Measurements from ENCODE around the gene CCL19. TPM values are rescaled to one million over a fixed set of nuclear protein-coding genes. Genes with fewer than 3 reads are reported as not detected.

The CCL19 gene
- total RNA-seq, 4 donors from 2014 or later = 0.57 to 0.71 TPM; not detected in 2

DNA sequence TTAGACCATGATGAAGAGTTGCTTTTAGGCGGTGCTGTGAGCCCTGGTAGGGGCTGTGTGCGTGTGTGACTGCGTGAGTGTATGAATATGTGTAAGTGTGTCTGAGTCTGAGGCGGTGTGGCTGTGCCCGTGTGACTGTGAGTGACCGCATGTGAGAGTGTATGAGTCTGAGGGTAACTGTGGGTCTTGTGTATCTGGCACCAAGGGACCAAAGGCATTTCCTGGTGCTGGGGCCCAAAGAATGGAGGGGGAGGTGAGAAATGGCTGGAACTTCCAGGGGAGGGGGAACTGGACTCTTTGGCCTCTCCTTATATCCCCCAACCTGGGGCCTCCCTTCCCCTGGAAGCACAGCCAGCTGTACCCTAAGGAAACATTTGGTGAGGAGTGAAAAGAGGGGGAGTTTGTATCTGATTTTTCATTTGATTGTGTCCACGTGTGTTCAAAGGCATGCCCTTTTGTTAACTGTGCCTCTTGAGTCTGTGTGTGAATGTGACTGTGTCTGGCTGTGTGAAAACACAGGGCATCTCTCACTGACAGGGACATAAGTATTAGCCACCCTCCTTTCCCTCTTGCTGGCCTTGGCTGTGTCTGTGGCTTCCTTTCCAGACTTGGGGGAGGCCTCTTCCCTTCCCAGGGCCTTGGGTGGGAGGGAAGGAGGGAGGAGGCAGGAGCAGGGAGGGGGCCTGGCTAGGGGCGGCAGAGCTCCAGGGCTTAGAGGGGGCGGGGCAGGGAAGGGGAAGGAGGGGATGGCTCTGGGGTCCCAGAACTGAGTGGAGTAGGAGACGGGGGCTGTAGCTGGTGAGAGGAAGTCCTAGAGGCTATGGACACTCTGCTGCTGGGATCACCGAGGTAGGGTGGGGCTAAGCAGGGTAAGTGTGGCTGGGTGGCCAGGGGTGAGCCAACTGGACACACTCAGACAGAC lies 37.7 kb downstream of the CCL19 start:
- H3K4me1 ChIP-seq = peaks cover 45 to 63% (median 56%) of the 10 kb centered on the region in 4 donors
- H3K4me3 ChIP-seq = peak overlapping the region; percentile 51 to 62 (median 58)
- no peak for DNase-seq (ENCODE audit: extremely low spot score)
- no peaks in the 10 kb centered on the region for H3K9me3 ChIP-seq
- peak overlapping the region; percentile 80 to 83 (median 82) for H3K27ac ChIP-seq (replicated peaks in 1 of 4)
- no peaks in the 10 kb centered on the region for H3K27me3 ChIP-seq
- WGBS = 36% methylated on average over 11 of the region's 11 CpGs
- H3K36me3 ChIP-seq = peaks cover 10 to 29% (median 21%) of the 10 kb centered on the region in 4 donors
- intact Hi-C loops (cut with DNase I) = loop anchor here (10.0 kb wide), 1 partner anchor 59 kb away; no protein-coding TSS in a partner anchor
- TF ChIP-seq, protein P1, sequence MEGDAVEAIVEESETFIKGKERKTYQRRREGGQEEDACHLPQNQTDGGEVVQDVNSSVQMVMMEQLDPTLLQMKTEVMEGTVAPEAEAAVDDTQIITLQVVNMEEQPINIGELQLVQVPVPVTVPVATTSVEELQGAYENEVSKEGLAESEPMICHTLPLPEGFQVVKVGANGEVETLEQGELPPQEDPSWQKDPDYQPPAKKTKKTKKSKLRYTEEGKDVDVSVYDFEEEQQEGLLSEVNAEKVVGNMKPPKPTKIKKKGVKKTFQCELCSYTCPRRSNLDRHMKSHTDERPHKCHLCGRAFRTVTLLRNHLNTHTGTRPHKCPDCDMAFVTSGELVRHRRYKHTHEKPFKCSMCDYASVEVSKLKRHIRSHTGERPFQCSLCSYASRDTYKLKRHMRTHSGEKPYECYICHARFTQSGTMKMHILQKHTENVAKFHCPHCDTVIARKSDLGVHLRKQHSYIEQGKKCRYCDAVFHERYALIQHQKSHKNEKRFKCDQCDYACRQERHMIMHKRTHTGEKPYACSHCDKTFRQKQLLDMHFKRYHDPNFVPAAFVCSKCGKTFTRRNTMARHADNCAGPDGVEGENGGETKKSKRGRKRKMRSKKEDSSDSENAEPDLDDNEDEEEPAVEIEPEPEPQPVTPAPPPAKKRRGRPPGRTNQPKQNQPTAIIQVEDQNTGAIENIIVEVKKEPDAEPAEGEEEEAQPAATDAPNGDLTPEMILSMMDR (IDR thresholded peaks at IDR 0.05) = no peak
- TF ChIP-seq POLR2AphosphoS5 (IDR thresholded peaks at IDR 0.05) (no peak), POLR2A (IDR thresholded peaks at IDR 0.05; ENCODE audit: low read depth) (no peak), EP300 (IDR thresholded peaks at IDR 0.05) (no peak)

DNA sequence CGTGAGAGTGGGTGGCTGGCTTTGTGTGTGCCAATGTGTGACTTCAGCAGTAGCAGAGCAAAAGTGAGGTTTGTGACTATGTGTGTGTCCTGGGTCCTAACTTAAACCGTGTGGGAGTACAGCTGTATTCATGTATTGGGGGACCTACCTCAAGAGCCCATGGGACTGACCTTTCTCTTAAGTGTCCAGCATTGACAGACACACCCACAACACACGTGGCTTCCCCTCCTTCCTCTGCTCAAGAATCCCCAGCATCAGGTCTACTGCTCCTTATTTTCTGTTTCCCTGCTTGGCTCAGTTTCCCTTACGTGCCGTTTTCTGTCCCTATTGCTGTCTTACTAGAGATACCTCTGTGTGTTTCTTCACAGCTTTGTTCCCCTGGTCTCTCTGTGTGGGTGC lies 38.5 kb downstream of the CCL19 start:
- no peak for TF ChIP-seq POLR2A (IDR thresholded peaks at IDR 0.05; ENCODE audit: low read depth)
- TF ChIP-seq EP300 (IDR thresholded peaks at IDR 0.05) = no peak
- TF ChIP-seq POLR2AphosphoS5 (IDR thresholded peaks at IDR 0.05) = no peak
- TF ChIP-seq, protein P1 (IDR thresholded peaks at IDR 0.05) = no peak
- no peaks in the 10 kb centered on the region for H3K27me3 ChIP-seq
- peak overlapping the region; percentile 51 to 62 (median 58) for H3K4me3 ChIP-seq
- H3K36me3 ChIP-seq = peaks cover 10 to 26% (median 20%) of the 10 kb centered on the region in 4 donors
- peak overlapping the region; percentile 80 to 83 (median 82) for H3K27ac ChIP-seq (replicated peaks in 1 of 4)
- intact Hi-C loops (cut with DNase I) = loop anchor here (10.0 kb wide), 1 partner anchor 58 kb away; no protein-coding TSS in a partner anchor
- WGBS = 16% methylated on average over 5 of the region's 5 CpGs
- DNase-seq (ENCODE audit: extremely low spot score) = no peak
- H3K4me1 ChIP-seq = peaks cover 53 to 71% (median 64%) of the 10 kb centered on the region in 4 donors
- no peaks in the 10 kb centered on the region for H3K9me3 ChIP-seq

DNA sequence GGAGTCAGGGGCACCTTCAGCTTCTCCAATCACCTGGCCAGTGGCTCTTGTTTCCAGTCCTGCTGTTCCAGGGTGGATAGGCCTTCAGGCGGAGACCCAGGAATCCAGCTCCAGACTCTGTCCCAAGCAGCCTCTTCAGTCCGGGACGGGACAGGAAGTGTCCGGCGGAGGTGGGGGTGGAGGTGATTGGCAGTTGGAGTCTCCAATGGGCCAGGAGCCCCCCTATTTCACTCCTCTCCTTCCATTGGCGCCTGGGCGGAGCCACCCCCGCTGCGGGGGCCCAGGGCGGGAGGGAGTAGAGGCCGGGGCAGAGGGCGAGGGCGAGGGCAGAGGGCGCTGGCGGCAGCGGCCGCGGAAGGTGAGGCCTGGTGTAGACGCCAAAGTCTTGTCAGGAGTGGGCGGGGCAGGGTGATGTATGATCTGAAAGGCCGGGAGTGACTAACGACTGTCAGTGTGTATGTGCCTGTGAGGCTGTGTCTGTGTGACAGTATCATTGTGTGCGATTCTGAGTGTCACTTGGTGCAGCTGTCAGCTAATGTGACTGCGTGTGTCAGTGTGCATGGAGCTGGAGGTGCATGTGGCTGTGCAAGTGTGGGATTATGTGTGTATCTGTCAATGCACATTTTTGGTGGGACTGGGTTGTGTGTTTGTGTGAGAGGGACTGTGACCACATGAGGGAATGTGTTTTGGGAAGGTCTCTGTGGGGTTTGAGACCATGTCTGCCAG lies 39.0 kb downstream of the CCL19 start, which contains the start of gene IL11RA:
Gene IL11RA, plus strand, starts transcription at position 310 of the 726 bp plus-strand sequence. CDS start 3,033 bp downstream, outside the sequence.
- TF ChIP-seq POLR2AphosphoS5 (IDR thresholded peaks at IDR 0.05) = peak; percentile 79 to 86
- no peak for TF ChIP-seq EP300 (IDR thresholded peaks at IDR 0.05)
- TF ChIP-seq, protein P1 (IDR thresholded peaks at IDR 0.05) = no peak
- TF ChIP-seq POLR2A (IDR thresholded peaks at IDR 0.05; ENCODE audit: low read depth) = no peak
- Histone ChIP-seq H3K27ac (replicated peaks in 1 of 4) (peak within 1 kb of the TSS; percentile 80 to 83 (median 82)), H3K4me1 (peaks cover 59 to 77% (median 70%) of the 10 kb centered on the region in 4 donors), H3K27me3 (no peaks in the 10 kb centered on the region), H3K4me3 (peak within 1 kb of the TSS; percentile 51 to 62 (median 58)), H3K36me3 (peaks cover 10 to 21% (median 18%) of the 10 kb centered on the region in 4 donors), H3K9me3 (no peaks in the 10 kb centered on the region)
- intact Hi-C loops (cut with DNase I) = loop anchor here (10.0 kb wide), 1 partner anchor 57 kb away; no protein-coding TSS in a partner anchor
- peak; percentile 96 for DNase-seq (ENCODE audit: extremely low spot score)
- WGBS = 17% methylated on average over 20 of the region's 24 CpGs

DNA sequence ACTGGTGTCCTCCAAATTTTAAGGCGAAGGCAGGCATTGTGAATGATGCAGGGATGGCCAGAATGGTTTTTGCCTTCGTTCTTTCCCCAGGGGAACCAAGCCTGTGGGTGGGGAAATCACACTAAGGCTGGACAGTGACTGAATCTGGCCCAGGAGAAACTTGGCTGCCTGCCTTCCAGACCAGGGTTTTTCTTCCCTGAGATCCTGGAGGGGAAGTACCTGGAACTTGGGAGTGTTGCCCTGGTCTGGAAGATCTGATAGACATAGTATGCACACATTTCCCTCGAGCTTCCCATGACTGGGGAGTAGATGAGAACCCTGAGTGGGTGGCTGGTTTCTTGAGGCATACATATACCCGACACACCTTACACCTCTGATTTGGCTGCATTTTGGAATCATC lies 39.8 kb downstream of the CCL19 start:
- Histone ChIP-seq H3K27me3 (no peaks in the 10 kb centered on the region), H3K27ac (replicated peaks in 1 of 4) (peak overlapping the region; percentile 80 to 83 (median 82)), H3K36me3 (peaks cover 10 to 20% (median 16%) of the 10 kb centered on the region in 4 donors), H3K4me1 (peaks cover 60 to 80% (median 74%) of the 10 kb centered on the region in 4 donors), H3K4me3 (peak overlapping the region; percentile 51 to 62 (median 58)), H3K9me3 (no peaks in the 10 kb centered on the region)
- WGBS = 21% methylated on average over 3 of the region's 4 CpGs
- DNase-seq (ENCODE audit: extremely low spot score) = no peak
- TF ChIP-seq POLR2AphosphoS5 (IDR thresholded peaks at IDR 0.05) (no peak), POLR2A (IDR thresholded peaks at IDR 0.05; ENCODE audit: low read depth) (no peak), EP300 (IDR thresholded peaks at IDR 0.05) (no peak)
- TF ChIP-seq, protein P1 (IDR thresholded peaks at IDR 0.05) = no peak
- intact Hi-C loops (cut with DNase I) = loop anchor here (10.0 kb wide), 1 partner anchor 57 kb away; no protein-coding TSS in a partner anchor

All from esophagus muscularis mucosa (tissue), 4 donors.